H1 (cell line): ENCODE data around the gene PLCL2. TPM values are rescaled to one million over a fixed set of nuclear protein-coding genes. Genes with fewer than 3 reads are reported as not detected.
A peak's percentile ranks its signal among the peaks of the same experiment; 100 is the strongest.

Experiments
- CTCF ChIA-PET: fragments of 300-600 bp; sonication (Branson Sonifier 250); formaldehyde crosslinking; loops from one replicate; lab custom pipeline; 2021; ENCODE audit not compliant: partially characterized antibody; lab: Charles Lee
- POLR2A ChIA-PET: fragments of 300-600 bp; sonication (Branson Sonifier 250); formaldehyde crosslinking; loops from one replicate; lab custom pipeline; 2021; ENCODE audit warnings: inconsistent platforms; ENCODE audit not compliant: partially characterized antibody; lab: Charles Lee
- DNase-seq, 2 experiments: peaks; one replicate each; pipeline versions ENCODE4 v3.0.0 to v3.0.0-alpha.2; 2010 to 2022; ENCODE audit warnings: low spot score in 2 of 2, low read depth in 1 of 2, mixed read lengths in 1 of 2
- FAIRE-seq: peaks from 2 replicates; lab custom pipeline; 2011; peaks lifted over from hg19 to GRCh38; lab: Jason Lieb, UNC
- H2AFZ ChIP-seq: 2 replicates; pipeline ENCODE4 v1.8.1; 2012; ENCODE audit warnings: low read length, inconsistent platforms
- H2AK5ac ChIP-seq: 2 replicates; pipeline ENCODE4 v1.6.1; 2013; ENCODE audit warnings: low read depth, low read length
- H2BK120ac ChIP-seq: replicated peaks from 2 replicates; pipeline ENCODE3; 2013; ENCODE audit warnings: low read depth, low read length, inconsistent platforms
- H2BK12ac ChIP-seq: 2 replicates; pipeline ENCODE4 v1.6.1; 2013; ENCODE audit warnings: low read depth, low read length
- H2BK15ac ChIP-seq: 2 replicates; pipeline ENCODE4 v1.6.1; 2013; ENCODE audit warnings: low read length
- H2BK20ac ChIP-seq: 2 replicates; pipeline ENCODE4 v1.6.1; 2013; ENCODE audit warnings: low read length
- H2BK5ac ChIP-seq: 2 replicates; pipeline ENCODE4 v1.6.1; 2013; ENCODE audit warnings: low read depth, low read length
- H3K14ac ChIP-seq: 2 replicates; pipeline ENCODE4 v1.6.1; 2013; ENCODE audit warnings: inconsistent platforms; ENCODE audit not compliant: insufficient read length
- H3K18ac ChIP-seq: 2 replicates; pipeline ENCODE4 v1.6.1; 2013; ENCODE audit warnings: low read length; ENCODE audit errors: extremely low read depth
- H3K23ac ChIP-seq: 2 replicates; pipeline ENCODE4 v1.6.1; 2013; ENCODE audit warnings: inconsistent platforms; ENCODE audit not compliant: insufficient read length
- H3K23me2 ChIP-seq: 2 replicates; pipeline ENCODE4 v1.6.1; 2013; ENCODE audit warnings: low read depth, low read length
- H3K27ac ChIP-seq: 2 replicates; pipeline ENCODE4 v1.6.1; 2011; ENCODE audit warnings: low read depth, low read length, inconsistent platforms
- H3K27me3 ChIP-seq, 4 experiments: replicated peaks in 1 of 4; 1 replicate in 1 of 4; 2 replicates in 3 of 4; pipeline versions ENCODE4 v1.6.1 to v1.8.1; 2011 to 2013; ENCODE audit warnings: low read length in 3 of 4, mild to moderate bottlenecking in 3 of 4, inconsistent platforms in 2 of 4, mixed read lengths in 2 of 4, moderate library complexity in 1 of 4; ENCODE audit not compliant: control insufficient read depth in 3 of 4, insufficient read depth in 3 of 4; ENCODE audit errors: extremely low read depth in 1 of 4
- H3K36me3 ChIP-seq, 4 experiments: 2 replicates each; pipeline versions ENCODE4 v1.6.1 to v1.8.1; 2011 to 2013; ENCODE audit warnings: mild to moderate bottlenecking in 4 of 4, low read length in 3 of 4, moderate library complexity in 2 of 4, control low read depth in 1 of 4, inconsistent platforms in 1 of 4; ENCODE audit not compliant: insufficient read depth in 4 of 4, control insufficient read depth in 2 of 4
- H3K4ac ChIP-seq: replicated peaks from 2 replicates; pipeline ENCODE3; 2013; ENCODE audit warnings: low read length, low read depth, mixed read lengths, inconsistent platforms; ENCODE audit not compliant: insufficient read length
- H3K4me1 ChIP-seq, 4 experiments: replicated peaks in 1 of 4; 1 replicate in 1 of 4; 2 replicates in 3 of 4; pipeline versions ENCODE4 v1.6.1 to v1.8.1; 2011 to 2013; ENCODE audit warnings: low read length in 3 of 4, inconsistent platforms in 2 of 4, mixed read lengths in 1 of 4; ENCODE audit not compliant: insufficient read depth in 4 of 4, control insufficient read depth in 3 of 4
- H3K4me2 ChIP-seq, 2 experiments: 2 replicates each; pipeline versions ENCODE4 v1.6.1 to v1.8.1; 2011 to 2013; ENCODE audit warnings: low read depth in 2 of 2, low read length in 2 of 2, control low read depth in 1 of 2, inconsistent platforms in 1 of 2, mild to moderate bottlenecking in 1 of 2; ENCODE audit not compliant: insufficient read depth in 1 of 2
- H3K4me3 ChIP-seq, 4 experiments: fragments of 200-600, 300-600 bp in 1 of 4; sonication (generic), shearing (Covaris generic), sonication (Bioruptor Twin) in 1 of 4; 2 replicates each; pipeline versions ENCODE4 v1.5.1 to v1.8.1; 2011 to 2016; ENCODE audit warnings: low read length in 4 of 4, low read depth in 3 of 4, control low read depth in 2 of 4, inconsistent platforms in 2 of 4, mild to moderate bottlenecking in 2 of 4, mixed read lengths in 1 of 4, moderate library complexity in 1 of 4; ENCODE audit not compliant: insufficient read depth in 2 of 4; ENCODE audit errors: extremely low read depth in 1 of 4
- H3K56ac ChIP-seq: replicated peaks from 2 replicates; pipeline ENCODE3; 2013; ENCODE audit warnings: low read depth, mild to moderate bottlenecking, mixed read lengths, low read length, inconsistent platforms; ENCODE audit not compliant: insufficient read length
- H3K79me1 ChIP-seq: 2 replicates; pipeline ENCODE4 v1.6.1; 2013; ENCODE audit warnings: low read depth, low read length, control low read depth
- H3K79me2 ChIP-seq, 2 experiments: 2 replicates each; pipeline versions ENCODE4 v1.6.1 to v1.8.1; 2012 to 2013; ENCODE audit warnings: low read length in 2 of 2, mild to moderate bottlenecking in 2 of 2, inconsistent platforms in 1 of 2; ENCODE audit not compliant: insufficient read depth in 2 of 2, control insufficient read depth in 1 of 2
- H3K9ac ChIP-seq, 4 experiments: replicated peaks in 1 of 4; 1 replicate in 1 of 4; 2 replicates in 3 of 4; pipeline versions ENCODE4 v1.6.1 to v1.8.1; 2011 to 2013; ENCODE audit warnings: low read depth in 3 of 4, low read length in 3 of 4, control low read depth in 2 of 4, mild to moderate bottlenecking in 2 of 4, moderate library complexity in 2 of 4, inconsistent platforms in 1 of 4; ENCODE audit errors: extremely low read depth in 1 of 4
- H3K9me3 ChIP-seq, 2 experiments: 2 replicates each; pipeline versions ENCODE4 v1.6.1 to v1.8.1; 2012 to 2013; ENCODE audit warnings: mild to moderate bottlenecking in 2 of 2, moderate library complexity in 2 of 2, control low read depth in 1 of 2, inconsistent platforms in 1 of 2, low read depth in 1 of 2, low read length in 1 of 2, mixed read lengths in 1 of 2; ENCODE audit not compliant: insufficient read depth in 2 of 2
- H4K20me1 ChIP-seq, 2 experiments: replicated peaks in 1 of 2; 2 replicates each; pipeline versions ENCODE3 to v1.8.1; 2011 to 2013; ENCODE audit warnings: inconsistent platforms in 2 of 2, low read length in 2 of 2, mild to moderate bottlenecking in 1 of 2; ENCODE audit not compliant: insufficient read depth in 2 of 2, control insufficient read depth in 1 of 2
- H4K5ac ChIP-seq: 2 replicates; pipeline ENCODE4 v1.6.1; 2013; ENCODE audit warnings: low read length, low read depth, mixed read lengths, inconsistent platforms; ENCODE audit not compliant: insufficient read length
- H4K8ac ChIP-seq: 2 replicates; pipeline ENCODE4 v1.8.0; 2013; ENCODE audit warnings: mild to moderate bottlenecking, moderate library complexity, low read length, inconsistent platforms; ENCODE audit not compliant: insufficient read depth; ENCODE audit errors: extremely low read depth
- H4K91ac ChIP-seq: replicated peaks from 2 replicates; pipeline ENCODE3; 2013; ENCODE audit warnings: low read length, mixed read lengths, inconsistent platforms; ENCODE audit not compliant: insufficient read length
- EGR1 ChIP-seq: IDR thresholded peaks from 2 replicates; pipeline ENCODE4 v1.6.1; 2011; ENCODE audit warnings: low read depth, low read length, borderline replicate concordance
- ZNF274 ChIP-seq: IDR thresholded peaks from 2 replicates; pipeline ENCODE4 v1.7.0; 2012; ENCODE audit warnings: low read length, borderline replicate concordance; ENCODE audit errors: extremely low read depth
- WGBS, 2 experiments: shearing (Covaris generic) in 1 of 2; methylation state at CpG; one replicate each; pipeline versions ENCODE4 v1.1.6 to v1.1.7; 2013 to 2015; ENCODE audit warnings: low lambda C conversion rate in 2 of 2, mixed read lengths in 2 of 2, inconsistent platforms in 1 of 2, low coverage in 1 of 2, missing lambda C conversion rate in 1 of 2; ENCODE audit not compliant: insufficient replicate concordance in 2 of 2, insufficient coverage in 1 of 2, insufficient read length in 1 of 2; ENCODE audit errors: extremely low coverage in 1 of 2, missing lambda C conversion rate in 1 of 2; 5-methylcytosine and 5-hydroxymethylcytosine counted together
- polyA plus RNA-seq, 7 experiments: library from polyadenylated mRNA; depleted of rRNA in 3 of 7; stranded (reverse) in 5 of 7; unstranded in 2 of 7; fragments of >200 nt in 5 of 7; fragments of 200-250 nt in 2 of 7; gene quantifications; 1 replicate in 5 of 7; 2 replicates in 1 of 7; 4 replicates in 1 of 7; pipeline versions ENCODE4 v1.2.1 to v1.2.3, GENCODE V29; 2011 to 2013; ENCODE audit warnings: missing spikeins in 2 of 7, mixed read lengths in 2 of 7
- total RNA-seq: library from RNA; stranded (reverse); fragmentation: NEBNext Ultra II Directional; extraction: Animal tissue kit (Norgen Biotek cat#: 25700); gene quantifications from 2 replicates; pipeline ENCODE4 v1.2.1, GENCODE V29; 2021
- TF ChIP-seq, protein P1 (sequence below): IDR thresholded peaks from 2 replicates; pipeline ENCODE4 v1.6.1; 2012; ENCODE audit warnings: inconsistent platforms
- TF ChIP-seq, protein P2 (sequence below): IDR thresholded peaks from 2 replicates; pipeline ENCODE4 v1.6.1; 2012; ENCODE audit warnings: inconsistent platforms

Gene PLCL2
- total and polyA plus RNA-seq, 2 of the 8 experiments (the other 6 are each of a cell fraction or from before 2014, with no cell fraction given) = 3.5 to 6.8 TPM

DNA sequence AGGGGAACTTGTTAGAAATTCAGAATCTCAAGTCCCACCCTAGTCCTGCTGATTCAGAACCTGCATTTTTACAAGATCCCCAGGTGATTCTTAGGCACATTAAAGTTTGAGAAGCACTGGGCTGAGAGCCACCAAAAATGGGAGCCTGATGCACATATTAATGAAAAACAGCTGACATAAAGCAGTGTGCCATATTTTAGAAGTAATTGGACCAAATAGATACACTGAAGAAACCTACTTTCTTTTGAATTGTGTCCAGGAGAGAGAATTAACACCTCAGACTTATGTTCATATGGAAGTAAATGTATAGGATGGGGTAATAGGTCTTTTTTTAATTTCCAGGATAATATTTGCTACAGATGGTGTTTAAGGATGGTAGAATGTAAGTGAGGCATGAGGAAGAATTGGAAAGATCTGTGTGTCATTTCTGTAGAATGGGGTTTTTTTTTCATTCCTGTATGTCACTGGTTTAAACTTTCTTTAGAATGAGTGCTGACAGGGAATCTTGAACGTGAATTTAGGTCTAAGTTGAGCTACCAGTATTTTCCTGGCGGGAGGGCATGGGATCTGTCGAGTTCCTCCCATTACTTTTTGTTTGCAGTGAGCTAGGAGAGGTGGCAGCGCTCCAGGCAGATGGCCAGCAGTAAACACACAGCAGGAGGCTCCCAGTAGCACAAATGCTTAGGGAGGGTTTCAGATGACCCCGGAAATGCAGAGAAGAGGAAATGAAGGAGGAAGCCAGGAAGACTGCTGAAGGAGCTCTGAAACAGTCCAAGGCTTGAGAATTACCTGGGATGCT, 185.6 kb downstream of the PLCL2 start:
- H3K4ac ChIP-seq = no peak overlapping the region
- H2AFZ ChIP-seq = no peak overlapping the region
- no peak overlapping the region for H3K18ac ChIP-seq
- H3K79me1 ChIP-seq = no peaks in the 10 kb centered on the region
- H3K4me1 ChIP-seq = peaks cover 0 to 12% (median 9%) of the 10 kb centered on the region in 4 experiments; a peak in 4 of 7 replicates
- no peaks in the 10 kb centered on the region for H3K27me3 ChIP-seq
- FAIRE-seq (no peak), DNase-seq (no peak)
- no peak overlapping the region for H3K14ac ChIP-seq
- ChIA-PET POLR2A (no interaction called here), CTCF (no interaction called here)
- no peak for TF ChIP-seq ZNF274
- TF ChIP-seq, protein P1, sequence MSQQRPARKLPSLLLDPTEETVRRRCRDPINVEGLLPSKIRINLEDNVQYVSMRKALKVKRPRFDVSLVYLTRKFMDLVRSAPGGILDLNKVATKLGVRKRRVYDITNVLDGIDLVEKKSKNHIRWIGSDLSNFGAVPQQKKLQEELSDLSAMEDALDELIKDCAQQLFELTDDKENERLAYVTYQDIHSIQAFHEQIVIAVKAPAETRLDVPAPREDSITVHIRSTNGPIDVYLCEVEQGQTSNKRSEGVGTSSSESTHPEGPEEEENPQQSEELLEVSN = peak; percentile 22; the same call in 1 of the 2 replicates
- peak; percentile 20; the same call in 1 of the 2 replicates for TF ChIP-seq EGR1
- TF ChIP-seq, protein P2, sequence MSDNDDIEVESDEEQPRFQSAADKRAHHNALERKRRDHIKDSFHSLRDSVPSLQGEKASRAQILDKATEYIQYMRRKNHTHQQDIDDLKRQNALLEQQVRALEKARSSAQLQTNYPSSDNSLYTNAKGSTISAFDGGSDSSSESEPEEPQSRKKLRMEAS = peak; percentile 47; the same call in 1 of the 2 replicates
- no peaks in the 10 kb centered on the region for H3K79me2 ChIP-seq
- H4K5ac ChIP-seq = no peak overlapping the region
- 47% methylated on average over 5 of the region's 5 CpGs; no CpG with 5 or more reads in 1 of the 2 experiments for WGBS, 2 experiments
- no peaks in the 10 kb centered on the region for H4K20me1 ChIP-seq
- H3K36me3 ChIP-seq = peaks cover 0 to 7% (median 0%) of the 10 kb centered on the region in 4 experiments; a peak in 2 of 8 replicates
- no peak overlapping the region for H2BK120ac ChIP-seq
- peak overlapping the region in 1 of 4 experiments; percentile 2; a peak in 1 of 8 replicates for H3K4me3 ChIP-seq
- H2BK12ac ChIP-seq = no peak overlapping the region
- no peak overlapping the region for H2AK5ac ChIP-seq
- H3K23me2 ChIP-seq = no peaks in the 10 kb centered on the region
- no peak overlapping the region for H3K27ac ChIP-seq
- no peaks in the 10 kb centered on the region for H3K9me3 ChIP-seq
- no peak overlapping the region; a peak in 1 of 7 replicates for H3K9ac ChIP-seq
- peak overlapping the region; percentile 14 for H3K56ac ChIP-seq
- H4K8ac ChIP-seq = no peak overlapping the region
- no peak overlapping the region for H3K23ac ChIP-seq
- H4K91ac ChIP-seq = no peak overlapping the region
- no peak overlapping the region for H2BK15ac ChIP-seq
- H2BK5ac ChIP-seq = peak overlapping the region; percentile 13; the same call in 1 of the 2 replicates
- H2BK20ac ChIP-seq = no peak overlapping the region
- H3K4me2 ChIP-seq = no peak overlapping the region; a peak in 1 of 4 replicates
